Sigmoid colon (tissue), 7 donors: ENCODE data around the gene LYPD4. TPM values are rescaled to one million over a fixed set of nuclear protein-coding genes. Genes with fewer than 3 reads are reported as not detected.
A peak's percentile ranks its signal among the peaks of the same experiment; 100 is the strongest.

Experiments used
- DNase-seq: peaks from one replicate; pipeline ENCODE4 v3.0.0-alpha.2; 2019
- H3K27ac ChIP-seq, 4 donors: fragments of 200-600 bp; sonication (generic); one replicate each; pipeline ENCODE4 v1.5.1; 2016 to 2019; ENCODE audit warnings: mild to moderate bottlenecking in 1 of 4
- H3K27me3 ChIP-seq, 3 donors: fragments of 200-600 bp; sonication (generic); one replicate each; pipeline ENCODE4 v1.5.1; 2019; ENCODE audit warnings: mild to moderate bottlenecking in 1 of 3
- H3K36me3 ChIP-seq, 4 donors: fragments of 200-600 bp; sonication (generic); one replicate each; pipeline ENCODE4 v1.5.1; 2016 to 2019
- H3K4me1 ChIP-seq, 4 donors: fragments of 200-600 bp; sonication (generic); one replicate each; pipeline ENCODE4 v1.5.1; 2017 to 2019
- H3K4me3 ChIP-seq, 4 donors: fragments of 200-600 bp; sonication (generic); one replicate each; pipeline ENCODE4 v1.5.1; 2017 to 2019; ENCODE audit warnings: mild to moderate bottlenecking in 2 of 4, moderate library complexity in 1 of 4
- H3K9me3 ChIP-seq, 4 donors: fragments of 200-600 bp in 3 of 4; sonication (generic) in 3 of 4; one replicate each; pipeline versions ENCODE4 v1.5.1 to v1.6.1; 2013 to 2019
- EP300 ChIP-seq, 4 donors: sonication (generic); formaldehyde crosslinking; IDR thresholded peaks; one replicate each; pipeline ENCODE4 v1.6.1; 2017; ENCODE audit warnings: antibody characterized with exemption in 4 of 4
- POLR2A ChIP-seq, 2 donors: fragments of 450-650 bp; IDR thresholded peaks; one replicate each; pipeline ENCODE4 v1.6.1; 2016; ENCODE audit warnings: antibody characterized with exemption in 2 of 2, mild to moderate bottlenecking in 2 of 2, moderate library complexity in 2 of 2
- POLR2AphosphoS5 ChIP-seq, 4 donors: sonication (generic); formaldehyde crosslinking; IDR thresholded peaks; one replicate each; pipeline ENCODE4 v1.6.1; 2017; ENCODE audit warnings: antibody characterized with exemption in 4 of 4
- WGBS, 2 donors: extraction: QIAGEN DNeasy Blood & Tissue Kit; methylation state at CpG; one replicate each; pipeline ENCODE4 v1.1.7; 2013; 5-methylcytosine and 5-hydroxymethylcytosine counted together
- intact Hi-C: fragments of 100-400 bp; cut with DNase I; formaldehyde crosslinking; loops from one replicate; pipeline ENCODE4 v1.15.1; 2023
- polyA plus RNA-seq, 3 donors: library from polyadenylated mRNA; stranded (reverse); fragments of 200-250 nt; gene quantifications; one replicate each; pipeline ENCODE4 v1.2.3, GENCODE V29; 2013
- total RNA-seq, 4 donors: library from RNA; depleted of rRNA; stranded (reverse); fragments of >200 nt; gene quantifications; one replicate each; pipeline ENCODE4 v1.1.0, GENCODE V29; 2016
- TF ChIP-seq, protein P1 (sequence below), 4 experiments: fragments of 450-650 bp in 3 of 4; fragments of 200-600 bp in 1 of 4; IDR thresholded peaks; one replicate each; pipeline ENCODE4 v1.5.1; 2016 to 2019; ENCODE audit warnings: antibody characterized with exemption in 4 of 4, mild to moderate bottlenecking in 3 of 4, moderate library complexity in 2 of 4
- donor health status: healthy with polysubstance abuse.
- donor health status: Bipolar disorder and iron deficiency.
- donor health status: healthy.

Gene LYPD4
- total and polyA plus RNA-seq, 7 donors = 0.60 TPM; not detected in 6

DNA sequence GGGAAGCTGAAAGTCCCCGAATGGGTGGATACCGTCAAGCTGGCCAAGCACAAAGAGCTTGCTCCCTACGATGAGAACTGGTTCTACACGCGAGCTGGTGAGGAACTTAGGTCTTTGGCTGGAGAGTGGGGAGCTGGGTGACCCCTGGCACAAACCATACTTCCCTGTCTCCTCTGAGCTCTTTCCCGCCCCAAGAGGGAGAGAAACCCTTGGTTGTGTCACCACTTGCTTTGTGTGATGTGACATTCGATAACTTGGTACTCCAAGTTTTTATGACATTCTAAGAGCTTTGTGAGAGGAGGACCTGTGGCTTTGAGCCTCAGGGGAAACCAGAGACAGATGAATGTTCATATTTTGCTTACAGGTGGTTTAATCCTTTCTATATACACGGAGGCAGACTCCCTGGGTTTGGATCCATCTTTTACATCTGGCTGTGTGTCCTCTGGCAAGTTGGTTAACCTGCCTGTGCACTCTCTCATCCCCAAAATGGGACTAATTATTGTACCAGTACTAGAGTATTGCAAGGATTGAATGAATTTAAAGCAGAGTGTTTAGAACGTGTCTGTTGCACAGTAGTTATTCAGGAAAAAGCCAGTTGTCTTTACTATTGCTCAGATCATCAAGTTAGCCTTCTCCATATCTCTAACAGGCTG lies 16.8 kb upstream of the LYPD4 start:
- Histone ChIP-seq H3K4me3 (peak overlapping the region; percentile 84 to 98 (median 89)), H3K9me3 (no peaks in the 10 kb centered on the region), H3K36me3 (peaks cover 9 to 48% (median 29%) of the 10 kb centered on the region in 4 donors), H3K27me3 (no peaks in the 10 kb centered on the region), H3K4me1 (peaks cover 0 to 39% (median 33%) of the 10 kb centered on the region in 4 donors), H3K27ac (peak overlapping the region; percentile 88 to 97 (median 94))
- no peak for DNase-seq
- 14 to 31% methylated on average over 9 of the region's 9 CpGs for WGBS, 2 donors
- intact Hi-C loops = loop anchor here (2.0 kb wide), 1 partner anchor 98 kb away; the partner anchor contains the start of gene RABAC1
- TF ChIP-seq EP300 (IDR thresholded peaks at IDR 0.05) (no peak), POLR2AphosphoS5 (IDR thresholded peaks at IDR 0.05) (no peak), POLR2A (IDR thresholded peaks at IDR 0.05) (no peak)
- TF ChIP-seq, protein P1, sequence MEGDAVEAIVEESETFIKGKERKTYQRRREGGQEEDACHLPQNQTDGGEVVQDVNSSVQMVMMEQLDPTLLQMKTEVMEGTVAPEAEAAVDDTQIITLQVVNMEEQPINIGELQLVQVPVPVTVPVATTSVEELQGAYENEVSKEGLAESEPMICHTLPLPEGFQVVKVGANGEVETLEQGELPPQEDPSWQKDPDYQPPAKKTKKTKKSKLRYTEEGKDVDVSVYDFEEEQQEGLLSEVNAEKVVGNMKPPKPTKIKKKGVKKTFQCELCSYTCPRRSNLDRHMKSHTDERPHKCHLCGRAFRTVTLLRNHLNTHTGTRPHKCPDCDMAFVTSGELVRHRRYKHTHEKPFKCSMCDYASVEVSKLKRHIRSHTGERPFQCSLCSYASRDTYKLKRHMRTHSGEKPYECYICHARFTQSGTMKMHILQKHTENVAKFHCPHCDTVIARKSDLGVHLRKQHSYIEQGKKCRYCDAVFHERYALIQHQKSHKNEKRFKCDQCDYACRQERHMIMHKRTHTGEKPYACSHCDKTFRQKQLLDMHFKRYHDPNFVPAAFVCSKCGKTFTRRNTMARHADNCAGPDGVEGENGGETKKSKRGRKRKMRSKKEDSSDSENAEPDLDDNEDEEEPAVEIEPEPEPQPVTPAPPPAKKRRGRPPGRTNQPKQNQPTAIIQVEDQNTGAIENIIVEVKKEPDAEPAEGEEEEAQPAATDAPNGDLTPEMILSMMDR (IDR thresholded peaks at IDR 0.05) = no peak

DNA sequence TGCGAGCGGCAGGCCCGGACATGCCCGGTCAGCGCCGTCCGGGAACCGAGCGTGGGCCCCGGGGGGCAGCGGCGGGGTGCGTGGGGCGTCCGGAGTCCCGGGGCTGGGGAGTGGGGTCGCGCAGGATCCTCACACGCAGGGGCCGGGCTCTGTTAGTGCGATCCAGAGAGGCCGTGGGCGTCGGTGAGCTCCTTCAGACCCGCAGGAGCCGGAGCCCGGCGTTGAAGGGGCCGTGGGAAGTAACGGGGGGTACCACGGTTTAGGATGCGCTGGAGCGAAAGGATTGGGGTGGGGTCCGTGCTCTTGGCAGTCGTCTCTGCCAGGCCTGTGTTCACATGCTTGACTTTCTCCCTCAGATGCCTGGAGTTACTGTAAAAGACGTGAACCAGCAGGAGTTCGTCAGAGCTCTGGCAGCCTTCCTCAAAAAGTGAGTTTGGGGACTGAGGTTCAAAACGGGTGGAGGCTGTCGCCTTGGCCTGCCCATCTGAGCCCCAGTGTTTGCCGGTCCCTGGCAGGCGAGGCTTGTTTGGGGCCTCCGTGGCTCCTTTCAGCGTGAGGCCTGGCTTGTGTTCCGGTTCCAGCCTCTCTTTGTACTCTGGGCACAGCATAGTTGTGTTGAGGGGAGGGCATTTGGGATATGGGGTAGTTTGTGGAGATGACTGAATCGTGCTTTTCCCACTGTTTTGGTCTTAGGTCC lies 16.1 kb upstream of the LYPD4 start:
- WGBS, 2 donors = 0 to 1% methylated on average over 45 of the region's 45 CpGs
- peak overlapping the region; percentile 84 to 98 (median 89) for H3K4me3 ChIP-seq
- no peak for TF ChIP-seq POLR2AphosphoS5 (IDR thresholded peaks at IDR 0.05)
- no peak for TF ChIP-seq EP300 (IDR thresholded peaks at IDR 0.05)
- TF ChIP-seq, protein P1 (IDR thresholded peaks at IDR 0.05) = no peak
- no peak for TF ChIP-seq POLR2A (IDR thresholded peaks at IDR 0.05)
- DNase-seq = peak; percentile 73
- peaks cover 9 to 45% (median 28%) of the 10 kb centered on the region in 4 donors for H3K36me3 ChIP-seq
- intact Hi-C loops = loop anchor here (1.0 to 2.0 kb wide), 2 partner anchors 22 to 98 kb away; partner anchors contain the start of gene RABAC1
- peaks cover 0 to 39% (median 32%) of the 10 kb centered on the region in 4 donors for H3K4me1 ChIP-seq
- peak overlapping the region; percentile 88 to 97 (median 94) for H3K27ac ChIP-seq
- H3K27me3 ChIP-seq = no peaks in the 10 kb centered on the region
- no peaks in the 10 kb centered on the region for H3K9me3 ChIP-seq

DNA sequence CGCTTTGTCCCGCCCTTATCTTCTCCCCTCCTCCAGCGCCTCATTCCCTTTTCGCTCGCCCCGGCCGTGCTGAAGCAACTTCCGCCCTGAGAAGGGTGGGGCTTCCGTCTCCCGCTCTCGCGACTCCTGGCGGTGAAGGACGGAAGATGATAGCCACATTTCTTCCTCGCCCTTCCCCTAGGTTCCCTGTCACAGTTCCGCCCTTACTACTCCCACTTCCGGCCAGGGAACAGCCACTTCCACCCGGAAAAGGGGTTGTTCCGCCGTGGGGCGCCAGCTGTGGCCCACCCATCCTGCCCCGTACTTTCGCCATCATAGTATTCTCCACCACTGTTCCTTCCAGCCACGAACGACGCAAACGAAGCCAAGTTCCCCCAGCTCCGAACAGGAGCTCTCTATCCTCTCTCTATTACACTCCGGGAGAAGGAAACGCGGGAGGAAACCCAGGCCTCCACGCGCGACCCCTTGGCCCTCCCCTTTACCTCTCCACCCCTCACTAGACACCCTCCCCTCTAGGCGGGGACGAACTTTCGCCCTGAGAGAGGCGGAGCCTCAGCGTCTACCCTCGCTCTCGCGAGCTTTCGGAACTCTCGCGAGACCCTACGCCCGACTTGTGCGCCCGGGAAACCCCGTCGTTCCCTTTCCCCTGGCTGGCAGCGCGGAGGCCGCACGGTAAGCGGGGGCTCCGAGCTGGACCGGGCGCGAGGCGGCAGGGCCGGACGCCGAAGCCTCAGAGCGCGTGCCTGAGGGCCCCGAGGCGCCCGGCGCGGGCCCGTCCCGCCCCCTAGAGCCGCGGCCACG lies 15.3 kb upstream of the LYPD4 start, which contains the start of gene RPS19:
TSS of gene RPS19 (plus strand) at position 638 of the 801 bp plus-strand sequence. CDS start 520 bp downstream, outside the sequence.
- 0 to 1% methylated on average over 76 of the region's 76 CpGs for WGBS, 2 donors
- Histone ChIP-seq H3K36me3 (peaks cover 9 to 38% (median 27%) of the 10 kb centered on the region in 4 donors), H3K4me3 (peak within 1 kb of the TSS; percentile 84 to 98 (median 89)), H3K4me1 (peaks cover 0 to 39% (median 31%) of the 10 kb centered on the region in 4 donors), H3K27me3 (no peaks in the 10 kb centered on the region), H3K9me3 (no peaks in the 10 kb centered on the region), H3K27ac (peak within 1 kb of the TSS; percentile 88 to 97 (median 94))
- TF ChIP-seq EP300 (IDR thresholded peaks at IDR 0.05) = no peak
- TF ChIP-seq POLR2A (IDR thresholded peaks at IDR 0.05) = peak; percentile 47 to 61
- TF ChIP-seq POLR2AphosphoS5 (IDR thresholded peaks at IDR 0.05) = peak; percentile 87 to 96 (median 91)
- TF ChIP-seq, protein P1 (IDR thresholded peaks at IDR 0.05) = peak; percentile 60 to 92 (median 78)
- intact Hi-C loops = loop anchor here (1.0 to 2.0 kb wide), 2 partner anchors 22 to 99 kb away; partner anchors contain the start of gene RABAC1
- peak; percentile 99 for DNase-seq

DNA sequence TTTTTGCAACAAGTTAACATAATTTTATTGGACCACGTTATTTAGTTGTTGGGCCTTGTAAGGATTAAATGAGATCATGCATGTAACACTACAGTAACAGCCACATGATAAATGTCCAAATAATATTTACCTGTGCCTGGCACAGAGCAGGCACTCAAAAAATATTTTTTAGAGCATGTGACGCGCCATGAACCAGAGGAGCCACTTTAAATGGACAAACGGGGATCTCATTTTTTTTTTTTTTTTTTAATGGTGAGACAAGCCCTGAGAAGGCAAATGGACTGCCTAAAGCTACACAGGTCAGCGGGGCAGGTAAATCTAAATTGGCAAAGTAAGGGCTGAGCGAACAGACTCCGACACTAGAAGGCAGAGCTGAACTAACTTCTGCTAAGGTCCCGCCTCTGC lies 14.7 kb upstream of the LYPD4 start:
- intact Hi-C loops = no loop called here
- TF ChIP-seq EP300 (IDR thresholded peaks at IDR 0.05) (no peak), POLR2A (IDR thresholded peaks at IDR 0.05) (no peak), POLR2AphosphoS5 (IDR thresholded peaks at IDR 0.05) (no peak)
- TF ChIP-seq, protein P1 (IDR thresholded peaks at IDR 0.05) = no peak
- Histone ChIP-seq H3K27me3 (no peaks in the 10 kb centered on the region), H3K36me3 (peaks cover 4 to 32% (median 21%) of the 10 kb centered on the region in 4 donors), H3K4me3 (peak overlapping the region; percentile 11 to 98 (median 87)), H3K27ac (peak overlapping the region; percentile 88 to 97 (median 94)), H3K4me1 (peaks cover 0 to 35% (median 29%) of the 10 kb centered on the region in 4 donors), H3K9me3 (no peaks in the 10 kb centered on the region)
- no peak for DNase-seq
- WGBS, 2 donors = 1 to 6% methylated on average over 8 of the region's 8 CpGs
